GM23338 (cell line): ENCODE data around the gene SCN2A. TPM values are rescaled to one million over a fixed set of nuclear protein-coding genes. Genes with fewer than 3 reads are reported as not detected.

Experiments
- ATAC-seq: fragments of 200-7000 bp; cut with Tn5 transposase; 3 replicates; pipeline ENCODE4 v1.9.1; 2020
- DNase-seq: peaks from one replicate; pipeline ENCODE4 v3.0.0-alpha.2; 2015; ENCODE audit warnings: low spot score
- H2AFZ ChIP-seq: fragments of 200-600 bp; sonication (generic); 2 replicates; pipeline ENCODE4 v1.8.0; 2016; ENCODE audit warnings: antibody characterized with exemption, mild to moderate bottlenecking, moderate library complexity
- H3F3A ChIP-seq: fragments of 200-600 bp; sonication (generic); replicated peaks from 2 replicates; pipeline ENCODE4 v1.8.0; 2017; ENCODE audit warnings: antibody characterized with exemption, mixed run types, low read depth
- H3K27ac ChIP-seq: fragments of 200-600 bp; sonication (generic); 2 replicates; pipeline ENCODE4 v1.6.1; 2016; ENCODE audit warnings: low read depth
- H3K27me3 ChIP-seq: fragments of 200-600 bp; sonication (generic); 2 replicates; pipeline ENCODE4 v1.8.0; 2016; ENCODE audit warnings: mild to moderate bottlenecking, mixed run types, moderate library complexity; ENCODE audit not compliant: insufficient read depth
- H3K36me3 ChIP-seq: fragments of 200-600 bp; sonication (generic); 2 replicates; pipeline ENCODE4 v1.8.0; 2016; ENCODE audit warnings: mild to moderate bottlenecking; ENCODE audit not compliant: insufficient read depth
- H3K4me1 ChIP-seq: fragments of 200-600 bp; sonication (generic); 2 replicates; pipeline ENCODE4 v1.8.0; 2016; ENCODE audit warnings: mild to moderate bottlenecking, moderate library complexity; ENCODE audit not compliant: insufficient read depth
- H3K4me2 ChIP-seq: fragments of 200-600 bp; sonication (generic); 2 replicates; pipeline ENCODE4 v1.7.1; 2017; ENCODE audit warnings: mixed run types
- H3K4me3 ChIP-seq: fragments of 200-600 bp; sonication (generic); 2 replicates; pipeline ENCODE4 v1.6.1; 2016; ENCODE audit warnings: mixed run types
- H3K79me2 ChIP-seq: fragments of 200-600 bp; sonication (generic); replicated peaks from 2 replicates; pipeline ENCODE4 v1.8.0; 2017; ENCODE audit warnings: mild to moderate bottlenecking; ENCODE audit not compliant: insufficient read depth
- H3K9me2 ChIP-seq: fragments of 200-600 bp; sonication (generic); 2 replicates; pipeline ENCODE4 v1.8.0; 2017; ENCODE audit not compliant: insufficient read depth
- H4K20me1 ChIP-seq: fragments of 200-600 bp; sonication (generic); replicated peaks from 2 replicates; pipeline ENCODE4 v1.8.0; 2017; ENCODE audit warnings: mild to moderate bottlenecking; ENCODE audit not compliant: insufficient read depth
- H3K27ac Mint-ChIP-seq: 2 replicates; pipeline ENCODE4 v1.8.0; 2020; ENCODE audit warnings: inconsistent platforms, mild to moderate bottlenecking, moderate library complexity, mixed read lengths
- H3K27me3 Mint-ChIP-seq: 3 replicates; pipeline ENCODE4 v1.8.0; 2022; ENCODE audit warnings: low read depth, mild to moderate bottlenecking, moderate library complexity, mixed read lengths, inconsistent platforms; ENCODE audit not compliant: insufficient read depth, poor library complexity
- H3K36me3 Mint-ChIP-seq: 3 replicates; pipeline ENCODE4 v1.8.0; 2021; ENCODE audit warnings: low read depth, mild to moderate bottlenecking, inconsistent platforms, moderate library complexity, mixed read lengths
- H3K4me1 Mint-ChIP-seq: 3 replicates; pipeline ENCODE4 v1.8.0; 2020; ENCODE audit warnings: mild to moderate bottlenecking, inconsistent platforms, mixed read lengths
- H3K4me3 Mint-ChIP-seq: 3 replicates; pipeline ENCODE4 v1.8.0; 2021; ENCODE audit warnings: moderate library complexity, mild to moderate bottlenecking, inconsistent platforms, mixed read lengths
- H3K9me3 Mint-ChIP-seq: 3 replicates; pipeline ENCODE4 v1.8.0; 2020; ENCODE audit warnings: moderate library complexity, mild to moderate bottlenecking, inconsistent platforms, mixed read lengths
- CREB1 ChIP-seq: fragments of 250-450 bp; sonication (Bioruptor Pico); IDR thresholded peaks from 2 replicates; pipeline ENCODE4 v1.5.0; 2020; ENCODE audit warnings: low read depth, mild to moderate bottlenecking, moderate library complexity
- CTCF ChIP-seq, 2 experiments: fragments of 200-600 bp in 1 of 2; sonication (generic) in 1 of 2; conservative IDR thresholded peaks; 2 replicates each; pipeline versions ENCODE4 v1.5.1 to v1.6.1; 2016 to 2017; ENCODE audit warnings: antibody characterized with exemption in 2 of 2, low read depth in 2 of 2, mild to moderate bottlenecking in 2 of 2, moderate library complexity in 1 of 2
- EZH2 ChIP-seq: fragments of 200-600 bp; sonication (generic); IDR thresholded peaks from one replicate; pipeline ENCODE4 v1.8.0; 2017; ENCODE audit warnings: antibody characterized with exemption, mild to moderate bottlenecking, low read depth; ENCODE audit not compliant: unreplicated experiment
- EZH2phosphoT487 ChIP-seq: fragments of 200-600 bp; sonication (generic); IDR thresholded peaks from one replicate; pipeline ENCODE4 v1.8.1; 2018; ENCODE audit warnings: antibody characterized with exemption; ENCODE audit not compliant: unreplicated experiment
- JUNB ChIP-seq: IDR thresholded peaks from one replicate; pipeline ENCODE4 v1.6.1; 2016; ENCODE audit warnings: antibody characterized with exemption; ENCODE audit not compliant: unreplicated experiment
- NANOG ChIP-seq: IDR thresholded peaks from 2 replicates; pipeline ENCODE4 v1.6.1; 2016; ENCODE audit warnings: antibody characterized with exemption, borderline replicate concordance
- POLR2AphosphoS5 ChIP-seq: IDR thresholded peaks from 2 replicates; pipeline ENCODE4 v1.6.1; 2016; ENCODE audit warnings: antibody characterized with exemption, low read depth
- STAT1 ChIP-seq: IDR thresholded peaks from one replicate; pipeline ENCODE4 v1.6.1; 2016; ENCODE audit warnings: antibody characterized with exemption; ENCODE audit not compliant: unreplicated experiment
- ZNF114 ChIP-seq: fragments of 250-450 bp; sonication (Bioruptor Pico); IDR thresholded peaks from 2 replicates; pipeline ENCODE4 v1.5.0; 2020; ENCODE audit warnings: mild to moderate bottlenecking, moderate library complexity
- ZNF331 ChIP-seq: fragments of 250-450 bp; sonication (Bioruptor Pico); IDR thresholded peaks from 2 replicates; pipeline ENCODE4 v1.5.0; 2020; ENCODE audit warnings: low read depth, mild to moderate bottlenecking, moderate library complexity
- ZNF462 ChIP-seq: fragments of 250-450 bp; sonication (Bioruptor Pico); IDR thresholded peaks from 2 replicates; pipeline ENCODE4 v1.5.0; 2020; ENCODE audit warnings: mild to moderate bottlenecking, moderate library complexity
- polyA plus RNA-seq: library from polyadenylated mRNA; unstranded; fragments of >200 nt; fragmentation: Nextera tagmentation; extraction: Ambion mirVana; gene quantifications from 2 replicates; pipeline ENCODE4 v1.2.1, GENCODE V29; 2016
- total RNA-seq: library from RNA; depleted of rRNA; stranded (reverse); fragments of >200 nt; shearing (Covaris generic); gene quantifications from 2 replicates; pipeline ENCODE4 v1.2.3, GENCODE V29; 2014
- TF ChIP-seq, protein P1 (sequence below): IDR thresholded peaks from 2 replicates; pipeline ENCODE4 v1.6.1; 2016; ENCODE audit warnings: antibody characterized with exemption
- TF ChIP-seq, protein P2 (sequence below): IDR thresholded peaks from one replicate; pipeline ENCODE4 v1.6.1; 2018; ENCODE audit warnings: antibody characterized with exemption; ENCODE audit not compliant: unreplicated experiment

The SCN2A gene
- total and polyA plus RNA-seq, 2 experiments from 2014 or later: 0.45 to 0.52 TPM

DNA sequence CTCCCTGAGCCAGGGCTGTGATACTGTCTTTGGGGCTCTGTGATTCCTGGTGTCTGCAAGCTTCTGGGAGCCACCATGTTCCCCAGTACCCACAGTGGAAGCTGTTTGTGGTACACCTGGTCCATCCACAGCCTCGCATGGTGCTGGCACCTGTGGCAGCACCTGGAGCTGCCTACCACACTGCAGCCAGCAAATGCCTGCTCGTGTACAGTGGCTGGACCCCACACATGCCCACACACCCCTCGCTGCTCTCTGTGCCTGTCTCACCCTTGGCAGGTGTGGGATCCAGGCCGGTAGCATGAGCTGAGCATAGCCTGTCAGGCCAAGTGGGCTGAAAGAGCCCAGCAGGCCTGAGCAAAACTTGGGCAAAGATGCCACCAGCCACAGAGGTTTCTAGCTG lies 188.5 kb downstream of the SCN2A start:
- Histone ChIP-seq H2AFZ (no peak overlapping the region), H3K36me3 (no peaks in the 10 kb centered on the region), H3K4me3 (no peak overlapping the region), H3K4me1 (peaks cover 6% of the 10 kb centered on the region; the same call in 1 of the 2 replicates), H3K27ac (no peak overlapping the region), H3F3A (no peaks in the 10 kb centered on the region), H3K27me3 (no peaks in the 10 kb centered on the region), H3K79me2 (no peaks in the 10 kb centered on the region), H4K20me1 (no peaks in the 10 kb centered on the region), H3K4me2 (no peak overlapping the region), H3K9me2 (no peaks in the 10 kb centered on the region)
- TF ChIP-seq ZNF462 (CRISPR knock-in tag): no peak
- TF ChIP-seq, protein P1, sequence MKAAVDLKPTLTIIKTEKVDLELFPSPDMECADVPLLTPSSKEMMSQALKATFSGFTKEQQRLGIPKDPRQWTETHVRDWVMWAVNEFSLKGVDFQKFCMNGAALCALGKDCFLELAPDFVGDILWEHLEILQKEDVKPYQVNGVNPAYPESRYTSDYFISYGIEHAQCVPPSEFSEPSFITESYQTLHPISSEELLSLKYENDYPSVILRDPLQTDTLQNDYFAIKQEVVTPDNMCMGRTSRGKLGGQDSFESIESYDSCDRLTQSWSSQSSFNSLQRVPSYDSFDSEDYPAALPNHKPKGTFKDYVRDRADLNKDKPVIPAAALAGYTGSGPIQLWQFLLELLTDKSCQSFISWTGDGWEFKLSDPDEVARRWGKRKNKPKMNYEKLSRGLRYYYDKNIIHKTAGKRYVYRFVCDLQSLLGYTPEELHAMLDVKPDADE: no peak
- TF ChIP-seq, protein P2, sequence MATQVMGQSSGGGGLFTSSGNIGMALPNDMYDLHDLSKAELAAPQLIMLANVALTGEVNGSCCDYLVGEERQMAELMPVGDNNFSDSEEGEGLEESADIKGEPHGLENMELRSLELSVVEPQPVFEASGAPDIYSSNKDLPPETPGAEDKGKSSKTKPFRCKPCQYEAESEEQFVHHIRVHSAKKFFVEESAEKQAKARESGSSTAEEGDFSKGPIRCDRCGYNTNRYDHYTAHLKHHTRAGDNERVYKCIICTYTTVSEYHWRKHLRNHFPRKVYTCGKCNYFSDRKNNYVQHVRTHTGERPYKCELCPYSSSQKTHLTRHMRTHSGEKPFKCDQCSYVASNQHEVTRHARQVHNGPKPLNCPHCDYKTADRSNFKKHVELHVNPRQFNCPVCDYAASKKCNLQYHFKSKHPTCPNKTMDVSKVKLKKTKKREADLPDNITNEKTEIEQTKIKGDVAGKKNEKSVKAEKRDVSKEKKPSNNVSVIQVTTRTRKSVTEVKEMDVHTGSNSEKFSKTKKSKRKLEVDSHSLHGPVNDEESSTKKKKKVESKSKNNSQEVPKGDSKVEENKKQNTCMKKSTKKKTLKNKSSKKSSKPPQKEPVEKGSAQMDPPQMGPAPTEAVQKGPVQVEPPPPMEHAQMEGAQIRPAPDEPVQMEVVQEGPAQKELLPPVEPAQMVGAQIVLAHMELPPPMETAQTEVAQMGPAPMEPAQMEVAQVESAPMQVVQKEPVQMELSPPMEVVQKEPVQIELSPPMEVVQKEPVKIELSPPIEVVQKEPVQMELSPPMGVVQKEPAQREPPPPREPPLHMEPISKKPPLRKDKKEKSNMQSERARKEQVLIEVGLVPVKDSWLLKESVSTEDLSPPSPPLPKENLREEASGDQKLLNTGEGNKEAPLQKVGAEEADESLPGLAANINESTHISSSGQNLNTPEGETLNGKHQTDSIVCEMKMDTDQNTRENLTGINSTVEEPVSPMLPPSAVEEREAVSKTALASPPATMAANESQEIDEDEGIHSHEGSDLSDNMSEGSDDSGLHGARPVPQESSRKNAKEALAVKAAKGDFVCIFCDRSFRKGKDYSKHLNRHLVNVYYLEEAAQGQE: no peak
- TF ChIP-seq JUNB: no peak
- TF ChIP-seq CTCF (conservative IDR thresholded peaks at IDR 0.05; ENCODE audit: low read depth in 2 of 2): no peak
- TF ChIP-seq CREB1 (CRISPR knock-in tag): no peak
- TF ChIP-seq EZH2: no peak
- no peak for TF ChIP-seq POLR2AphosphoS5
- no peak for TF ChIP-seq EZH2phosphoT487
- no peak for TF ChIP-seq ZNF114 (CRISPR knock-in tag)
- TF ChIP-seq NANOG: no peak
- TF ChIP-seq ZNF331 (CRISPR knock-in tag): no peak
- no peak for TF ChIP-seq STAT1
- H3K4me1 Mint-ChIP-seq: no peaks in the 10 kb centered on the region
- no peak overlapping the region for H3K4me3 Mint-ChIP-seq
- H3K36me3 Mint-ChIP-seq: peaks cover 17% of the 10 kb centered on the region
- no peak for DNase-seq
- H3K27me3 Mint-ChIP-seq: peaks cover 2% of the 10 kb centered on the region
- ATAC-seq: no peak
- H3K27ac Mint-ChIP-seq: no peak overlapping the region; the same call in 1 of the 2 replicates
- H3K9me3 Mint-ChIP-seq: peaks cover 18% of the 10 kb centered on the region
